Ovary (tissue), 9 donors: ENCODE results near the gene SELENOW. TPM values are rescaled to one million over a fixed set of nuclear protein-coding genes. Genes with fewer than 3 reads are reported as not detected.
"Not testable (repeated sequence)": the region's sequence is repeated elsewhere in the genome, so short reads cannot be mapped to it uniquely, and the experiment has no call there.

Experiments used
- DNase-seq, 5 donors: peaks; one replicate each; pipeline ENCODE4 v3.0.0-alpha.2; 2019 to 2020
- H3K27ac ChIP-seq, 2 donors: fragments of 200-600 bp; one replicate each; pipeline versions ENCODE4 v1.5.1 to v1.8.0; 2019 to 2022
- H3K27me3 ChIP-seq: fragments of 200-600 bp; one replicate; pipeline ENCODE4 v1.8.0; 2022
- H3K36me3 ChIP-seq: fragments of 200-600 bp; sonication (generic); one replicate; pipeline ENCODE4 v1.5.1; 2019
- H3K4me1 ChIP-seq: one replicate; pipeline ENCODE4 v1.8.1; 2013; ENCODE audit warnings: mild to moderate bottlenecking, moderate library complexity; ENCODE audit not compliant: insufficient read depth
- H3K4me3 ChIP-seq: fragments of 200-600 bp; sonication (generic); one replicate; pipeline ENCODE4 v1.5.1; 2017
- H3K9me3 ChIP-seq, 2 donors: fragments of 200-600 bp in 1 of 2; sonication (generic) in 1 of 2; one replicate each; pipeline versions ENCODE4 v1.5.1 to v1.8.1; 2013 to 2019; ENCODE audit warnings: mild to moderate bottlenecking in 1 of 2, moderate library complexity in 1 of 2
- EP300 ChIP-seq: sonication (generic); formaldehyde crosslinking; IDR thresholded peaks from one replicate; pipeline ENCODE4 v1.6.1; 2017; ENCODE audit warnings: antibody characterized with exemption
- POLR2A ChIP-seq: fragments of 450-650 bp; IDR thresholded peaks from one replicate; pipeline ENCODE4 v1.6.1; 2017; ENCODE audit warnings: antibody characterized with exemption, mild to moderate bottlenecking, moderate library complexity
- WGBS, 3 donors: extraction: QIAGEN DNeasy Blood & Tissue Kit in 1 of 3; methylation state at CpG; one replicate each; pipeline versions ENCODE4 v1.1.5 to v1.1.7; 2013 to 2017; 5-methylcytosine and 5-hydroxymethylcytosine counted together
- intact Hi-C, 4 donors: fragments of 100-400 bp; cut with DNase I; formaldehyde crosslinking; loops; one replicate each; pipeline versions ENCODE4 v1.11.0 to v1.15.1; 2022 to 2023
- polyA plus RNA-seq, 2 donors: library from polyadenylated mRNA; stranded (reverse); fragments of 200-250 nt in 1 of 2; fragments of 350-450 nt in 1 of 2; fragmentation: Illumina TruSeq in 1 of 2; extraction: RNeasy Lipid Tissue Mini Kit (QIAGEN cat#74804) in 1 of 2; gene quantifications; one replicate each; pipeline ENCODE4 v1.2.3, GENCODE V29; 2013 to 2014
- total RNA-seq, 7 donors: library from RNA; depleted of rRNA in 2 of 7; stranded (reverse); fragments of >200 nt in 2 of 7; fragmentation: NEBNext Ultra II Directional in 3 of 7; extraction: Animal tissue kit (Norgen Biotek cat#: 25700) in 3 of 7; gene quantifications; one replicate each; pipeline versions ENCODE4 v1.1.0 to v1.2.4, GENCODE V29; 2016 to 2023
- TF ChIP-seq, protein P1 (sequence below), 3 donors: fragments of 450-650 bp in 2 of 3; fragments of 200-600 bp in 1 of 3; IDR thresholded peaks; one replicate each; pipeline versions ENCODE4 v1.5.1 to v1.8.0; 2016 to 2022; ENCODE audit warnings: antibody characterized with exemption in 3 of 3, mild to moderate bottlenecking in 1 of 3
- donor health status: DM: no; HTN: no; CAD: no; lungs with moderate emphysema.
- donor health status: DM: no; HTN: no; CAD: no.
- donor health status: Bipolar disorder and iron deficiency.
- donor health status: DM: yes; HTN: yes; CAD: no.
- donor health status: DM: no; HTN: no; CAD: no.
- donor health status: DM: yes; HTN: yes; CAD: no.

The SELENOW gene
- total and polyA plus RNA-seq, 9 donors = 169 to 412 (median 257) TPM

DNA sequence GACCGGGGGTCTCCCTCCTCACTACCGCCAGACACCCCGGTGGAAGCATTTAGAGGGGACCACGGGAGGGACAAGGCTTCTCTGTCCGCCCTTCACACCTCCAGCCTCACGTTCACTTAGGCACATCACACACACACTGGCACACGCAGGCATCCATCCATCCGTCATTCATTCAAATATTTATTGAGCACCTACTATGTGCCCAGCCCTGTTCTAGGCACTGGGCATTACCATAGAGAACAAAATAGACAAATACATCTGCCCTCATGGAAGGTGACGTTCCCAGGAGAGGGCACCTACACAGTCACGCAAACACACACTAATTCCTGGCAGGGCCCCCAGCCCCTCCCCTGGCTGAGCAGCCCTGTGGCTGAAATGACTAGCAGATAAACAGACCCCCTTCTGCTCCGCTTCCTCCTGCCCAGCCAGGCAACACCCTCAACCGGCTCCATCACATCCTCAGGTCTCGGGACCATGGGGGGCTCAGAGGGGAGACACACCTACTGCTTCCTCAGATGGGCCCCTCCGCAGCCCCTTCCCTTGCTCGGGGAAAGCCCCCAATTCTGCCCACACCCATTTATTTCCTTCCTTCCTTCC, 36.9 kb upstream of the SELENOW start:
- DNase-seq = peak in 2 of 5 donors; percentile 53
- Histone ChIP-seq H3K4me3 (no peak overlapping the region), H3K36me3 (no peaks in the 10 kb centered on the region), H3K27ac (peak overlapping the region; percentile 85 to 97), H3K27me3 (no peaks in the 10 kb centered on the region), H3K9me3 (no peaks in the 10 kb centered on the region), H3K4me1 (peaks cover 6% of the 10 kb centered on the region)
- 78 to 83% (median 79%) methylated on average over 15 of the region's 15 CpGs for WGBS, 3 donors
- intact Hi-C loops = no loop called here
- TF ChIP-seq EP300 = no peak
- TF ChIP-seq, protein P1, sequence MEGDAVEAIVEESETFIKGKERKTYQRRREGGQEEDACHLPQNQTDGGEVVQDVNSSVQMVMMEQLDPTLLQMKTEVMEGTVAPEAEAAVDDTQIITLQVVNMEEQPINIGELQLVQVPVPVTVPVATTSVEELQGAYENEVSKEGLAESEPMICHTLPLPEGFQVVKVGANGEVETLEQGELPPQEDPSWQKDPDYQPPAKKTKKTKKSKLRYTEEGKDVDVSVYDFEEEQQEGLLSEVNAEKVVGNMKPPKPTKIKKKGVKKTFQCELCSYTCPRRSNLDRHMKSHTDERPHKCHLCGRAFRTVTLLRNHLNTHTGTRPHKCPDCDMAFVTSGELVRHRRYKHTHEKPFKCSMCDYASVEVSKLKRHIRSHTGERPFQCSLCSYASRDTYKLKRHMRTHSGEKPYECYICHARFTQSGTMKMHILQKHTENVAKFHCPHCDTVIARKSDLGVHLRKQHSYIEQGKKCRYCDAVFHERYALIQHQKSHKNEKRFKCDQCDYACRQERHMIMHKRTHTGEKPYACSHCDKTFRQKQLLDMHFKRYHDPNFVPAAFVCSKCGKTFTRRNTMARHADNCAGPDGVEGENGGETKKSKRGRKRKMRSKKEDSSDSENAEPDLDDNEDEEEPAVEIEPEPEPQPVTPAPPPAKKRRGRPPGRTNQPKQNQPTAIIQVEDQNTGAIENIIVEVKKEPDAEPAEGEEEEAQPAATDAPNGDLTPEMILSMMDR (IDR thresholded peaks at IDR 0.05) = no peak
- TF ChIP-seq POLR2A = no peak

DNA sequence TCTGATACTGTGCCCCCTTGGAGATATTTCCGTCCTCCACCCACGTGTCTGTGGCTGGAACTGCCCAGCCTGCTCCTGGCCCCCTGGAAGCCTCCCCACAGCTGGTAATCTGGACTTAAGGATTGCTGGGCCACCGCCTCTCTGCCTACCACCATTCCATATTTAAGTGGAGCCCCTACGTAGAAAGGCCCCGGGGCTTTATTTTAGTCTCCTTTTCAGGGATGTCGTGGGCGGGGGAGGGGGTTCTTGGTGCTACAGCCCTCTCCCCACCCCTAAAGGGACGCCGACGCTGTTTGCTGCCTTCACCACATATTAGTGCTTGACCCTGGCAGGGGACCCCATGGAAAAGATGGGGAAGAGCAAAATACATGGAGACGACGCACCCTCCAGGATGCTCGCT, 35.9 kb upstream of the SELENOW start:
- peak overlapping the region; percentile 7 for H3K4me3 ChIP-seq
- H3K27me3 ChIP-seq = no peaks in the 10 kb centered on the region
- WGBS, 3 donors = 10 to 26% (median 13%) methylated on average over 13 of the region's 13 CpGs
- peak in 1 of 5 donors; percentile 57 for DNase-seq
- H3K9me3 ChIP-seq = no peaks in the 10 kb centered on the region
- no peaks in the 10 kb centered on the region for H3K36me3 ChIP-seq
- intact Hi-C loops = loop anchor here in 3 of 4 donors (1.0 kb wide), 1 partner anchor 29 kb away; the partner anchor contains the start of gene EHD2 (in 3 of the 3)
- peaks cover 9% of the 10 kb centered on the region for H3K4me1 ChIP-seq
- TF ChIP-seq, protein P1 (IDR thresholded peaks at IDR 0.05) = peak in 1 of 3 donors; percentile 8
- TF ChIP-seq EP300 (no peak), POLR2A (no peak)
- peak overlapping the region; percentile 85 to 97 for H3K27ac ChIP-seq

DNA sequence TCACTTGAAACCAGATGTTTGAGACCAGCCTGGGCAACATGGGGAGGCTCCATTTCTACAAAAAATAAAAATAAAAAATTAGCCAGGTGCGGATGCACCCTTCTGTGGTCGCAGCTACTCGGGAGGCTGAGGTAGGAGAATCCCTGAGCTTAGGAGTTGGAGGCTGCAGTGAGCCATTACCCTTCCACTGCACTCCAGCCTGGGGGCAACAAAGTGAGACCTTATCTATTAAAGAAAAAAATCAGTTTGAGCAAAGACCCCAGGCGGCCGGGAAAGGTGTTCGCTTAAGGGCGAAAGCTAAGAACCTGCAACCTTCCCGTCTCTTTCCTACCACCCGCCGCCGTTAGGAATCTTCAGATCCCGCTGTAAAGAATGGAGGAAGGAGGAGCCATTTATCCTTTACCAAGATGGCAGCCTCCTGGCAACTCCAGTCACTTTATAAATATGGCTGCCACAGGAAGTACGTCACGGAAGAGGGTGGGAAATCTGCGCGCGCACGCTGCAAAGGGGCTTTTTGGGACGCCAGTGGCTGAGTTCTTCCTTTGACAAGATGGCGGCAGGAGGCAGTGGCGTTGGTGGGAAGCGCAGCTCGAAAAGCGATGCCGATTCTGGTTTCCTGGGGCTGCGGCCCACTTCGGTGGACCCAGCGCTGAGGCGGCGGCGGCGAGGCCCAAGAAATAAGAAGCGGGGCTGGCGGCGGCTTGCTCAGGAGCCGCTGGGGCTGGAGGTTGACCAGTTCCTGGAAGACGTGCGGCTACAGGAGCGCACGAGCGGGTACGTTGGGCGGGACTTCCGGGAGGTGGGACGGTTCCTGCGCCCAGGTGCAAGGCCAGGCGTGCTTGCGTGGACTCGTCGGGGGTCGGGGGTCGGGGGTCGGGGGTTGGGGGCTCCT, 33.2 kb upstream of the SELENOW start, which contains the start of gene NOP53:
TSS of gene NOP53 (plus strand) at position 537 of the 892 bp plus-strand sequence. CDS start at position 551, 14 bp downstream.
- no peaks in the 10 kb centered on the region for H3K36me3 ChIP-seq
- intact Hi-C loops = loop anchor here in 1 of 4 donors (2.0 kb wide), 1 partner anchor 32 kb away; the partner anchor contains the start of gene EHD2

DNA sequence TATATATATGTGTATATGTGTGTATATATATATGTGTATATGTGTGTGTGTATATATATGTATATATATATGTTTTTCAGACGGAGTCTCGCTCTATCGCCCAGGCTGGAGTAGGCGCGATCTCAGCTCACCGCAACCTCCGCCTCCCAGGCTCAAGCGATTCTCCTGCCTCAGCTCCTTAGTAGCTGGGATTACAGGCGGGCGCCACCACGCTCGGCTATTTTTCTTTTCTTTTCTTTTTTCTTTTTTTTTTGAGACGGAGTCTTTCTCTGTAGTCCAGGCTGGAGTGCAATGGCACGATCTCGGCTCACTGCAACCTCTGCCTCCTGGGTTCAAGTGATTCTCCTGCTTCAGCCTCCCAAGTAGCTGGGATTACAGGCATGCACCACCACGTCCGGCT, 32.4 kb upstream of the SELENOW start:
- intact Hi-C loops, H3K4me1 ChIP-seq, H3K27me3 ChIP-seq, H3K36me3 ChIP-seq, DNase-seq, H3K9me3 ChIP-seq, H3K27ac ChIP-seq: not testable (repeated sequence)
- 45 to 59% (median 51%) methylated on average over 17 of the region's 17 CpGs for WGBS, 3 donors
- H3K4me3 ChIP-seq = peak overlapping the region; percentile 96

More for the DNA sequence above, 33.2 kb upstream of the SELENOW start, which contains the start of gene NOP53:
- H3K9me3 ChIP-seq = no peaks in the 10 kb centered on the region
- peaks cover 9% of the 10 kb centered on the region for H3K4me1 ChIP-seq
- peak within 1 kb of the TSS; percentile 96 for H3K4me3 ChIP-seq
- peak; percentile 68 for TF ChIP-seq POLR2A
- no peak for TF ChIP-seq EP300
- TF ChIP-seq, protein P1 (IDR thresholded peaks at IDR 0.05) = peak in 2 of 3 donors; percentile 26 to 41
- no peaks in the 10 kb centered on the region for H3K27me3 ChIP-seq
- H3K27ac ChIP-seq = peak within 1 kb of the TSS; percentile 78 to 97
- WGBS, 3 donors = 3 to 4% (median 4%) methylated on average over 41 to 53 of the region's 53 CpGs
- peak; percentile 96 to 99 (median 98) for DNase-seq
